Caco-2 (cell line): ENCODE data around the gene CENPVL3. TPM values are rescaled to one million over a fixed set of nuclear protein-coding genes. Genes with fewer than 3 reads are reported as not detected.

Experiments used
- BruUV-seq: library from RNA; stranded (reverse); fragments of 400-500 nt; replicated peaks from 2 replicates; lab custom pipeline; 2021; lab: Mats Ljungman, UMichigan
- CTCF ChIA-PET: fragments of 300-600 bp; sonication (Branson Sonifier 250); formaldehyde crosslinking; loops from one replicate; lab custom pipeline; 2022; ENCODE audit warnings: antibody characterized with exemption; lab: Charles Lee
- POLR2A ChIA-PET: fragments of 300-600 bp; sonication (Branson Sonifier 250); formaldehyde crosslinking; loops from one replicate; lab custom pipeline; 2022; ENCODE audit warnings: antibody characterized with exemption; lab: Charles Lee
- DNase-seq, 2 experiments: peaks; one replicate each; pipeline versions ENCODE4 v3.0.0 to v3.0.0-alpha.2; 2020 to 2022
- H3K27me3 ChIP-seq: replicated peaks from 2 replicates; pipeline ENCODE4 v1.6.0; 2011; ENCODE audit warnings: low read length; ENCODE audit not compliant: control insufficient read depth, insufficient read depth
- H3K36me3 ChIP-seq: 2 replicates; pipeline ENCODE4 v1.5.1; 2011; ENCODE audit warnings: low read length; ENCODE audit not compliant: control insufficient read depth, insufficient read depth
- H3K4me1 ChIP-seq: fragments of 250-450 bp; sonication (Bioruptor Pico); 2 replicates; pipeline ENCODE4 v1.5.1; 2020; ENCODE audit warnings: mild to moderate bottlenecking
- H3K4me3 ChIP-seq: 2 replicates; pipeline ENCODE4 v1.5.1; 2011; ENCODE audit warnings: low read depth, mild to moderate bottlenecking, control low read depth, low read length
- H3K9me3 ChIP-seq: fragments of 250-450 bp; sonication (Bioruptor Pico); 2 replicates; pipeline ENCODE4 v1.5.1; 2020; ENCODE audit warnings: mild to moderate bottlenecking, moderate library complexity
- H3K27ac Mint-ChIP-seq: one replicate; pipeline ENCODE4 v1.8.0; 2022; ENCODE audit warnings: mixed read lengths; ENCODE audit not compliant: unreplicated experiment
- H3K27me3 Mint-ChIP-seq: one replicate; pipeline ENCODE4 v1.8.0; 2022; ENCODE audit warnings: mixed read lengths; ENCODE audit not compliant: insufficient read depth, unreplicated experiment
- H3K36me3 Mint-ChIP-seq: one replicate; pipeline ENCODE4 v1.8.0; 2022; ENCODE audit warnings: mild to moderate bottlenecking, mixed read lengths; ENCODE audit not compliant: insufficient read depth, unreplicated experiment
- H3K4me1 Mint-ChIP-seq: one replicate; pipeline ENCODE4 v1.8.0; 2022; ENCODE audit warnings: low read depth, mixed read lengths; ENCODE audit not compliant: unreplicated experiment
- H3K4me3 Mint-ChIP-seq: one replicate; pipeline ENCODE4 v1.8.0; 2022; ENCODE audit warnings: mild to moderate bottlenecking, moderate library complexity, mixed read lengths; ENCODE audit not compliant: unreplicated experiment
- H3K9me3 Mint-ChIP-seq: one replicate; pipeline ENCODE4 v1.8.0; 2022; ENCODE audit warnings: mixed read lengths; ENCODE audit not compliant: unreplicated experiment
- intact Hi-C: fragments of 100-400 bp; cut with micrococcal nuclease; formaldehyde crosslinking; loops from one replicate; pipeline ENCODE4 v1.10.0; 2022; ENCODE audit not compliant: unreplicated experiment
- total RNA-seq: library from RNA; stranded (reverse); gene quantifications from 2 replicates; pipeline ENCODE4 v1.2.3, GENCODE V29; 2022
- TF ChIP-seq, protein P1 (sequence below), 2 experiments: fragments of 200-600 bp in 1 of 2; IDR thresholded peaks; 1 replicate in 1 of 2; 2 replicates in 1 of 2; pipeline versions ENCODE4 v1.5.1 to v1.8.0; 2011 to 2022; ENCODE audit warnings: antibody characterized with exemption in 1 of 2, control low read depth in 1 of 2, inconsistent platforms in 1 of 2, low read depth in 1 of 2, low read length in 1 of 2, mild to moderate bottlenecking in 1 of 2, moderate library complexity in 1 of 2; ENCODE audit not compliant: insufficient read depth in 1 of 2, severe bottlenecking in 1 of 2, unreplicated experiment in 1 of 2

The CENPVL3 gene
- total RNA-seq, 1 experiment from 2014 or later = not detected

DNA sequence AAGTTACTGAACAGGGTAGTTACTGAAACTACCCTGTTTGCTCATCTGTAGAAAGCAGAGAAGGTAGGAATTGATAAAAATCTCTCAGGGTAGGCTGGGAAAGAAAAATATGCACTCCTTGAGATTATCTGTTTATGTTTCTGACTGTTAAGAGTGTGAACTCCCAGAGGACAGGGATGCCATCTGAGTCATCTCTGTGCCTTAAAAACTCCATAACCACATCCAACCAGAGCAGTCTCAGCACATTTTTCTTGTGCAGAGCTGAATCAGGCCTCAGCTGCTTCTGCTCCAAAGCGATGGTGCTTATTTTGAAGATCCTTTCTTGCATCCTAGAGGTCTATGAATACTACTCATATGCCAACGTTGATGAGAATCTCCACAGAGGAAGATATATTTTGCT, 9.9 kb downstream of the CENPVL3 start:
- CTCF ChIA-PET = no interaction called here
- no TSS peak for BruUV-seq
- Mint-ChIP-seq H3K36me3 (no peaks in the 10 kb centered on the region), H3K9me3 (no peaks in the 10 kb centered on the region), H3K4me3 (no peak overlapping the region), H3K27ac (no peak overlapping the region), H3K4me1 (no peaks in the 10 kb centered on the region), H3K27me3 (peaks cover 2% of the 10 kb centered on the region)
- POLR2A ChIA-PET = no interaction called here
- Histone ChIP-seq H3K4me1 (no peaks in the 10 kb centered on the region), H3K36me3 (no peaks in the 10 kb centered on the region), H3K9me3 (no peaks in the 10 kb centered on the region), H3K27me3 (no peaks in the 10 kb centered on the region), H3K4me3 (no peak overlapping the region)
- no peak for DNase-seq
- intact Hi-C loops = no loop called here
- TF ChIP-seq, protein P1, sequence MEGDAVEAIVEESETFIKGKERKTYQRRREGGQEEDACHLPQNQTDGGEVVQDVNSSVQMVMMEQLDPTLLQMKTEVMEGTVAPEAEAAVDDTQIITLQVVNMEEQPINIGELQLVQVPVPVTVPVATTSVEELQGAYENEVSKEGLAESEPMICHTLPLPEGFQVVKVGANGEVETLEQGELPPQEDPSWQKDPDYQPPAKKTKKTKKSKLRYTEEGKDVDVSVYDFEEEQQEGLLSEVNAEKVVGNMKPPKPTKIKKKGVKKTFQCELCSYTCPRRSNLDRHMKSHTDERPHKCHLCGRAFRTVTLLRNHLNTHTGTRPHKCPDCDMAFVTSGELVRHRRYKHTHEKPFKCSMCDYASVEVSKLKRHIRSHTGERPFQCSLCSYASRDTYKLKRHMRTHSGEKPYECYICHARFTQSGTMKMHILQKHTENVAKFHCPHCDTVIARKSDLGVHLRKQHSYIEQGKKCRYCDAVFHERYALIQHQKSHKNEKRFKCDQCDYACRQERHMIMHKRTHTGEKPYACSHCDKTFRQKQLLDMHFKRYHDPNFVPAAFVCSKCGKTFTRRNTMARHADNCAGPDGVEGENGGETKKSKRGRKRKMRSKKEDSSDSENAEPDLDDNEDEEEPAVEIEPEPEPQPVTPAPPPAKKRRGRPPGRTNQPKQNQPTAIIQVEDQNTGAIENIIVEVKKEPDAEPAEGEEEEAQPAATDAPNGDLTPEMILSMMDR (IDR thresholded peaks at IDR 0.05; ENCODE audit: insufficient read depth in 1 of 2, low read depth in 1 of 2, low read length in 1 of 2, severe bottlenecking in 1 of 2, unreplicated experiment in 1 of 2) = no peak

DNA sequence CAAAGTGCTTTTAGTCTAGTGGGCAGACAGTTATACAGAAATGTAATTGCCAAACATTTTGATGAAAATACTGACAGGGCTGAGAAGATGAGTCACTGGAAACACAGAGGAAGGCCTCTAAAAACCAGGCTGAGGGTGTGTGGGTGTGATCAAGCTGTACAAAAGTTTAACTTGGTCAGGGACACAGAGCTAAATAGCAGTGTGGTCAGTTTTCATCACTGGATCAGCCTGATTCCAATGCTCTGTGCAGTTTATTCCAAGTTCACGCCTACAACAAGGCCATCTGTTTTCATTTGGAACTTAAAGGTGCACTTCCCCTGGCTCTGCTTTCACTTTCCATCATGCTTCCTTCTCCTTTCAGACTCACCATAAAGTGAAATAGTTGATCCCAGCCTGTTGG, 10.6 kb downstream of the CENPVL3 start:
- Histone ChIP-seq H3K4me3 (no peak overlapping the region), H3K9me3 (no peaks in the 10 kb centered on the region), H3K4me1 (no peaks in the 10 kb centered on the region), H3K27me3 (no peaks in the 10 kb centered on the region), H3K36me3 (no peaks in the 10 kb centered on the region)
- Mint-ChIP-seq H3K9me3 (no peaks in the 10 kb centered on the region), H3K27me3 (no peaks in the 10 kb centered on the region), H3K4me3 (no peak overlapping the region), H3K4me1 (no peaks in the 10 kb centered on the region), H3K36me3 (no peaks in the 10 kb centered on the region), H3K27ac (no peak overlapping the region)
- ChIA-PET CTCF (no interaction called here), POLR2A (no interaction called here)
- no peak for DNase-seq
- no TSS peak for BruUV-seq
- TF ChIP-seq, protein P1 (IDR thresholded peaks at IDR 0.05; ENCODE audit: insufficient read depth in 1 of 2, low read depth in 1 of 2, low read length in 1 of 2, severe bottlenecking in 1 of 2, unreplicated experiment in 1 of 2) = no peak
- intact Hi-C loops = no loop called here

DNA sequence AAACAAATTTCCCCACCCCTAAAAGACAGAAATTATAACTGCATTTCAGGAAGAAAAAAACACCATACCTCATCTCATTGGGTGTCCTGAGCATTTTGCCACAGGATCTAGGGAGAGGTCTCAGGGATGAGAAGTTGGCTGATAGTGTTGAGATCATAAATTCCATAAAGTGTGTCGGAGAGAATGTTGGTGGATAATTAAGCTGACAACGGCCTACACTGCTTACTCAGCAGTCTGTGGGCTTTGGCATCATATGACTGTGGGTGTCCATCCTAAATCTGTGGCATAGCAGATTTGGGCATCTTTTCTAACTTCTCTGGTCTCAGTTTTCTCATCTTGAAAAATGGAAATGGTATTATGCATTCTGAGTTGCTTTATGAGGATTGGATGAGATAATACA, 12.3 kb downstream of the CENPVL3 start:
- DNase-seq = no peak

More for the DNA sequence above, 12.3 kb downstream of the CENPVL3 start:
- Mint-ChIP-seq H3K4me1 (no peaks in the 10 kb centered on the region), H3K27ac (no peak overlapping the region), H3K27me3 (peaks cover under 1% of the 10 kb centered on the region), H3K4me3 (no peak overlapping the region), H3K36me3 (no peaks in the 10 kb centered on the region), H3K9me3 (no peaks in the 10 kb centered on the region)
- TF ChIP-seq, protein P1 (IDR thresholded peaks at IDR 0.05; ENCODE audit: insufficient read depth in 1 of 2, low read depth in 1 of 2, low read length in 1 of 2, severe bottlenecking in 1 of 2, unreplicated experiment in 1 of 2) = no peak
- intact Hi-C loops = no loop called here
- BruUV-seq = no TSS peak
- H3K4me1 ChIP-seq = no peaks in the 10 kb centered on the region
- H3K36me3 ChIP-seq = no peaks in the 10 kb centered on the region
- H3K4me3 ChIP-seq = no peak overlapping the region
- no peaks in the 10 kb centered on the region for H3K27me3 ChIP-seq
- ChIA-PET POLR2A (no interaction called here), CTCF (no interaction called here)
- H3K9me3 ChIP-seq = no peaks in the 10 kb centered on the region
